Activated CD4-positive, alpha-beta T cell treated with anti-CD3 and anti-CD28 coated beads, Interleukin-2, amount 50 U/mL, for 16 hours (primary cell): ENCODE data around the gene OCA2.
A peak's percentile ranks its signal among the peaks of the same experiment; 100 is the strongest.

Experiments used
- DNase-seq: peaks from one replicate; pipeline ENCODE4 v3.0.0-alpha.2; 2020

Gene OCA2

DNA sequence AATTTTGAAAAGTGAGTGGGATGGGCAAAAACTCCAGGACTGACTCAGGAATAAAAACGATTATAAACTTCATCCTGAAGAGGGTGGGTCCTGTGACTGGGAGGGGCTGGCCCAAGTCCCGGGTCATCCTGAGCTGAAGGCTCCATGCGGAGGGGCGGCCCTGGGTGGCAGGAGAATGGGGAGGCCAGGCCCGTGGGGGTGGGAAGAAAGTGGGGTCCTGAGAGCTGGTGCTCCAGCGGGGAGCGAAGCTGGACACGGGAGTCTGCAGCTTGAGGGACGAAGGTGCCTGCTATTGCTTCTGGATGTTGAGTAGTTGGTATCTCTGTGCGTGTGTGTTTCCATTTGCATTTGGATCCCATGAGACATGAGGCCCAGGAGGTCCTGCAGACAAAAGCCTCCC is 4.7 kb upstream of the OCA2 start:
- DNase-seq: no peak

DNA sequence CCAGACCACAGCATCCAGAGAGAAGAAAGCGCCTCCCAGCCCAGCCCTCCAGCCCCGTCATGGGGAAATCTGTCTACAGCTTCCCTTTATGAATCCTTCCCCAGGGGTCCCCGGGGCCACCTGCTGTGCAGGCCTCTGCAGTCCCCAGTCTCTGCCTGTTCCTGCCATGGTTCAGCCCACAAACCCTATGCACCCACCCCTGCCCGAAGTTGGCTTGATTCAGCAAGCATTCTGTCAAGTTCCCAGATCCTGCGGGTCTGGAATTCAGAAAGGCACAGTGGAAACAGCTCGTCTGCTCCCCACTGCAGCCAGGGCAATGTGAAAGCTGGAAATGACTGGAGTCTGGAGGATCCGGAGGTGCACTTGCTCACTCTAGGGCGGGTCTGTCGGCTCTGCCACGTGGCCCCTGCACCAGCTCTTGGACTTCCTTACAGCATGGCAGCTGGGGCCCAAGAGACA is 2.9 kb upstream of the OCA2 start:
- DNase-seq: no peak

DNA sequence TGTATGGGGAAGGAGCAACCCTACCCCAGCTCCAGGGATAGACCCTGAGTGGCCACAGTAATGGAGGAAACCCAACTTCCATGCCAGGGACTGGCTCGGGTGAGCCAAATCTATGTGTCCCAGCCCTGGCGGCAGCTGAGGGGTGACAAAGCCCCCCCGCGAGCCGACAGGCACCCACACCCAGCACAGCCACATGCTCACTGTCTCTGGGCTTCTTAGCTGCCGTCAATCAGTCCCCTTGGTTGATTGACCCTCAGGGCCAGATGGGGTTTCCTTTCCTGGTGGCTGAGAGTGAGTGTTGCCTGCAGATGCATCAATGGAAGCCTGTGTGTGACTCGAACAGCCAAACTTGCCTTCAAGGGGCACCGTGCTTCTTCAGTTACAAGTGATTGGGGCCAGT is 2.1 kb upstream of the OCA2 start:
- no peak for DNase-seq

DNA sequence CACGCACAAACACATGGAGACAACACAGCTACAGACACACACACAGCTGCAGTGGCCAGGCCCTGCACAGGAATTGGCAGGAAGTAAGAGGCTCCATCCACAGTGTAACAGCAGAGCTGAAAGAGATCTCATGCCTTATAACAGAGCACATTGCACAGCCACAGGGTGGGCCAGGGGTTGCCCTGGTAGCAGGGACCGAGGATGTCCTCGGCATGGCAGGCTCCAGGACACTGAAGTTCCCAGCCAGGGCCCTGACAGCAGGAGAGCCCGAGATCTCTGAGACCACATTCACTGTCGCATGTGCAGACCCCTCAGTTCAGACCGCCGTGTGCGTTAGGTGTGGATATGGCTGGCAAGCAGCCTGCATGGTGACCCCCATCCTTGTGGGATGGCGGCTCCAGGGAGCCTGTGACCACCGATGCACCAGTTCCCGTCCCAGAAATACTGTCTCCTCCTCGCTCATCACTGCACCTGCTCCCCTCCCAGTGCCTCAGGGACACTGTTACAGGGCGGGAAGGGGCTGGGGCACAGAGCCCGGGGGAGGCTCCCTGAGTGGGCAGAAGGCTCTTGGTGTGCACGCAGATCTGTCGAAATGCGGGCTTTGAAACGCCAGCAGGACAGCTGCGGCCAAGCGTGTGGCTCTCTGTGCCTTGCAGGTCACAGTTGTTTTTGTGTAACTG is 1.5 kb upstream of the OCA2 start:
- no peak for DNase-seq

DNA sequence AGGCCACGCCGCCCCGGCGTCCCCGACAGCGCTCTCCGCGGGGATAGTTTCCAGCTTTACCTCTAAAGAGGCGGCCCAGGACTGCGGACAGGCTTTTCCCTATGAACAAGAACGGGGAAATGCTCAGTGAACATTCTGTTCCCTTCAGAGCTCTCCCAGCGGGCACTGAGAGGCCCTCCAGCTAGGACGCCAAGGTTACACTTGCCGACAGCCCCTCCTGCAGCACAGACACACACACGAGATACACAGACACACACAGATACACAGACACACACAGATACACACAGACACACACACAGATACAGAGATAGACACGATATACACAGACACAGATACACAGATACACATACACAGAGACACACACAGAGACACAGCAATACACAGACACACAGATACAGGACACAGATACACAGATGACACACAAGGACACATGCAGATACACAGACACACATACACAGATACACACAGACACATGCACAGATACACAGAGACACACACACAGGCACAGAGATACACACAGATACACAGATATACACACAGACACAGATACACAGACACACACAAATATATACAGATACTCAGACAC is 533 bp upstream of the OCA2 start:
- no peak for DNase-seq

DNA sequence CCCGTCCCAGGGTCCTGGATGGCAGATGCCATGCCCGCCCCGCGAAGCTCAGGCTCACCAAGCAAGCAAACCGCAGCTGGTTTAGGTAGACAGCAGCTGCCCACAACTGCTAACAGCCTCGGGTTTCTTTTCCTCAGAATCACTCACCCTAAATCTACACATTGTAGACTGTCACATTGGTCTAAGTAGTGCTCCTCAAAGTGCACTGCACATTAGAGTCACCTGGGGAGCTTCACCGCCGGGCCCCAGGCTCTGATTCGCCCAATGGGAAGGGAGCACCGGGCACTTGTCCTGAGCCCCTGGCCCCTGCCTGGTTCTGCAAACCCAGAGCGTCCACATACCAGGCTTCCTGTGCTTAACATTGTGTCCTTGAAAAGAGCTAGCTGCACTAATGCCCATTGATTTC is 752 bp downstream of the OCA2 start:
- no peak for DNase-seq

DNA sequence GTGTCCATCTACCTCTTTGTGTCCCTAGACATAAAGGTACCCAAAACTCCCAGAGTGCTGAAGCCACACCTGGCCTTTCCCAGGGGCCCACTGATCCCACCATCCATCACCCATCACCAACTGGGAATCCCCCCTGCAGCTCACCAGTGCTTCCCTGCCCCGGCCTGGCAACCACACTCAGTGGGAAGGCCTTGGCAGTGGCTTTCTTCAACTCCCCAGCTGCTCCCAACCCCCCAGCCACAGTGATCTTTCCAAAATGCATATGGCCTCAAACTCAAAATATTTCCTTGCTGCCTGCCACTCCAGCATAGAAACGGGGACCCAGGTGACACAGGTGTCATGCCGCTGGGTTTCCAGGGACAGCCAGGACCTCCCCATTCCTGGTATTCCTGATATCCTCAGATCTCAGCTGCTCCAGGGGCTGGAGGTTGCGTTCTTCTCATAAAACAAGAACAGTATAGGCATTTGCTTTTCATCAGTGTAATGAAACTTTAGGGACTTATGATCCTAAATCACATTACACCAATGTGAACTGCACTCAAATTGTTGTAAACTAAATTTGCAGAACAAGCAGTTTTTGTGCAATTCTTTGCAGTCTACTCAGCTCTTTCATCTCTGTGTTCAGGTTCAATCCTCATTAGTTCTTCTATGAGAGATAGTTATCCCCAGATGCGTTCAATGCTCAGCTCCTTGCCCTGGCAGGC is 1.3 kb downstream of the OCA2 start:
- DNase-seq: no peak

DNA sequence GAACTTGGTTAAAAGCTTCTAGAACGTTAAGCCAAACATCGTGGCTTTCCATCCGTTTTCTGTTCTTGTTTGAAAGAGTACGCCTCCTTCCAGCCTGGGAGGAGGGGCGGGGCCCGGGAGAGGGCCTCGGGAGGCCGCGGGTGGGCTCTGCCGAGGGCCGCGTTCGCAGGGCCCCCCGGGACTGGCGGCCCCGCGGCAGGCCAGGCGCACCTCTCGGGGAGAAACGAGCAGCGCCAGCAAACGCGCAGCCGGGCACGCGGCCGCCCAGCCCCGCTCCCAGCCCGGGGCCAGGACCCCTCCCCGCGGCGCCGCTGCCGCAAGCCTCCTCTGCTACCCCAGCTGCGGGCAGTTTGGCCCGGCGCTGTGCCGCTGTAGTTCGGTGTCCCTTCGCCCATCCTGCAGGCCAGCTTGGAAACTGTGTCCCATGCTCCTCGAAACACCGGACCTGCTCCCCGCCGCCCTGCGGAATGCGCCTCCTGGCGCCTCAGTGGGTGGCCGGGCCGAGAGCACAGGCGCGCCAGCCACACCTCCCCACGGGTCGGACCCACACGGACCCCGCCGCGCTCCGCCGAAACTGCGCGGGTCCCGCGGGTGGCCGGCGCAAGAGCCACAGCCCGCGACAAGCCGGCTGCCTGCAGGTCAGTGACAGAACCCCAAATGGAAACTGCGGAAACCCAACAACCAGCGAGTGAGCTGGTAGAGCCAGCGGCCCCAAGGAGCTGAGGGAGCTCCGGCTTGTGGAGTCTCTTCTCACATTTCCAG is 2.3 kb downstream of the OCA2 start:
- DNase-seq: no peak

DNA sequence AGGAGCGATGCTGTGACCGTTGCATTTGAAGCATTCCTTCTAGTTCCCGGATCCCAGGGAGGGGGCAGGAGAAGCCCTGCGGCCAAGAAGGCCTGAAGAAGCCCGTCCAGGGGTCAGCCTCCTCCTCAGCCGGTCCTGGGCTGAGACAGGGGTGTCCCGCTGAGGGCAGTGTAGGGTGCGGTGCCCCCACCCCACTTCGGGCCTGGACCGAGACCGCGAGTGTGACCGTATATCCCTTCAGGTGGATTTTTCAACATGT is 2.8 kb downstream of the OCA2 start:
- DNase-seq: no peak

DNA sequence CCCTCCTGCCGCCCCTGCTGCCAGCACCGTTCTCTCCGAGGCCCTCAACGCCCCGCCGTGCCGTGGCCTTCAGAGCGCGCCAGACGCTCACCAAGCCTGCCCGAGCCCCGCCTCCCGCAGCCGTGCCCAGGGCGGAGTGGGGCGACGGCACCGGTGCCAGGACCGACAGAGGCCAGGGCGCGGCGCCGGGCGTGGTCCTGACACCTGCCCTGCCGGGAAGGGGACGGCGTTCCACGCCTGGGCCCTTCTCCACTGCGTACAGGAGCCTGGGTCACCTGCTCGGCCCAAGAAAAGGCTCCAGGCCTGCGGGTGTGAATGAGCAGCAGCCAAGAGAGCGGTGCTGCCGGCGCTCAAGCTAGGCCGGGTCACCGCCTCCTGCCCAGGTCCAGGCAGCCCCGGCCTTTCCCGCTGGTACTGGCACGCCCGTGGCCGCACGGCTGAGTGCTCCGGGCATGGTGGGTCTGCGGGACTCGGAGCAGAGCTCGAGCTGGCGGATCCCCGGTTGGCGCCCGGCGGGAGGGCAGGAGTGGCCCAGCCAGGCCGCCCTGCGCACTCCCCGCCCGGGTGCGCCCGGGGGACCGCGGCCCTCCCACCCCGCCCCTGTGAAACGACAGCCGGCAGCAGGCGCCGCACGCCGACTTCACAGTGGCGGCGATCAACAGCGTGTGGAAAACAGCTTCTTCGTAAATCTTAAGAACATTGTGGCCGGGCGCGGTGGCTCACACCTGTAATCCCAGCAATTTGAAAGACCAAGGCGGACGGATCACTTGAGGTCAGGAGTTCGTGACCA is 4.2 kb downstream of the OCA2 start:
- DNase-seq: no peak

DNA sequence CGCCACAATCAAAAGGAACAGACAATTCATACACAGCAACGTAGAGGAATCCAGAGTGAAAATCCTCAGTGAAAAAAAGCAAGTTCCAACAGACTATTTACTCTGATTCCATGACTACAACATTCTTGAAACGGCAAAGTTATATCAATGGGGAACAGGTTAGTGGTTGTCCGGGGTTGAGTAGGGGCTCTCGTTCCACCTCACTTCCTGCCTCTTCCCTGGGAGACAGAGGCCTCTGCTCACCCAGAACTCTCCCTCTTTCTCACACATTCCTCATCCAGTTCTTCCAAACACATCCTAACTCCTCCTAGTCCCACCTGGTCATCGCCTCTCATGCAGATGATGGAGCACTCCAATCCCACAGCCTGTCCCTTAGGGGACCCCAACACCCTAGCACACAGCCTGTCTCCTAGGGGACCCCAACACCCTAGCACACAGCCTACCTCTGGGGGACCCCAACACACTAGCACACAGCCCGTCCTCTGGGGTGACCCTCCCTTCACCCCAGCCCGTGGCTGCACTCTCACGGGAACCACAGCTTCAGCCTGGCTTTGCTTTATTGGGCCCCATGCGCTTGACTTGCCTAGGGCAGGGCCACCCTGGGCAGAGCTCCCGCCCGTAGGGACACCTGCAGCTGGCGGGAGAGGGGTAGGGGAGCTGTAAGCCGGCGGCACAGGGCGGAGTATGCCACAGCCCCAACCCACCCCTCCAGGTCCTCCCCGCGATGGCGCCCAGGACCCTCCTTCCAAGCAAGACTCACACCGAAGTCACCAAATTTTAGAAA is 5.2 kb downstream of the OCA2 start:
- DNase-seq: no peak

DNA sequence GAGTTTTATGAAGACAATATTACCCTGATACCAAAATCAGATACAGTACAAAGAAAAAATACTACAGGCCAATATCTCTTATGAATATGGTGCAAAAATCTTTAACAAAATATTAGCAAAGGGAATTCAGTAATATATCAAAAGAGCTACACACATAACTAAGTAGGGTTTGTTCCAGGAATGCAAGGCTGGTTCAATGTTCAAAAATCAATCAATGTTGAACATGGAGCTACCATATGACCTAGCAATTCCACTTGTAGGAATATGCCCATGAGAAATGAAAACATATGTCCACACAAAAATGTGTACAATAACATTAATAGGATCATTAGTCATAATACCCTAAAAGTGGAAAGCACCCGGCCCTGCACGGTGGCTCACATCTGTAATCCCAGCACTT is 7.8 kb downstream of the OCA2 start:
- no peak for DNase-seq

DNA sequence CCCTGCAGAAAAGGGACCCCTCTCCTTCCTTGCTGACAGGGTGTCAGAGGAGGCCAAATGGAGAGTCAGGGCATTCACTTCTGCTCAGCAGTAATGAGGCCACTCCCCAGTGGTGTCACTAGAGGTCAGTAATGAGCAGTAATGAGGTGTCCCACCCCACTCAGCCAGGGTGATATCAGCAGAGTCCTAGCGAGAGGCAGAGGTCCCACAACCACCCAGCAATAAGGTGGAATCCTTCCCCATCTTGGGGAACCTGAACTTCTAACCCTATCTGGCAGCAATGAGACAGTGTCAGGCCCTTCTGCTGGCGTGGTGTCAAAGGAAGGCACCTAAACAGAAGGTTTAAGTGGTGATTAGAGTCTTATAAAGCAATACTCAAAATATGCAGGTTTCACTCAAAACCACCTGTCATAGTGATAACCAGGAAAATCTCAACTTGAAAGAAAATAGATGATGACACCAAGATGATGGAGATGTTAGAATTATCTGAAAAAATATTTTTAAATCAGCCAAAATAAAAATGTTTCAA is 12.9 kb downstream of the OCA2 start:
- peak; percentile 70 for DNase-seq

DNA sequence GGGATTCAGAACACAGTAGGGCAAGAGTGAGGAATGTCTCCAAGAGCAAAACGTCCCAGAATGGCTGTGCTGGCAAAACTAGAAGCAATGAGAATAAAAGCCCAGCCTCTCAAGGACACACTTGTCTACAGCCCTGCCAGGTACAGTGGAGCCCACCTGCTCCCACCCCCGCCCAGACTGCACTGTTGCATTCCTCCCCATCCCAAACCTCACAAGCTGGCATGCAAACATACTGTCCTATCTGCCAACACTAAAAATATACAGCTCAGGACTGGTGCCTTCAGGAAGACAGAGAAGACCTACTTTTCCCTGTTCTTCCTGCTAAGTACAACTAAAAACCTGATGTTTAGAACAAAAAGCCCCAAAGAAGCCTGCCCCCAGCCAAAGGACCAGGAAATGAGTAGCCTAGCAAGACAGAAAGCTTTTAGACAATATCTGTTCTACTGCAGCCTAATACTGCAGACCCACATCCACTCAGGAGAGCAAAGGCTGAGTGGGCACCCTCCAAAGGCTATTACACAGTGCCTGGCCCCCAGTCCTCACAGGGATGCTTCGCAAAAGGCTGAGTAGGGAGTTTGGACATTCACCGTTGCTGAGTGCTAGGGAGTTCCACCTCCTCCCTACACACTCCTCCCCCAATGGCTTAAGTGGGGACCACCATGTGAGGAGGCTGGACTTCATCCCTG is 13.5 kb downstream of the OCA2 start:
- no peak for DNase-seq

DNA sequence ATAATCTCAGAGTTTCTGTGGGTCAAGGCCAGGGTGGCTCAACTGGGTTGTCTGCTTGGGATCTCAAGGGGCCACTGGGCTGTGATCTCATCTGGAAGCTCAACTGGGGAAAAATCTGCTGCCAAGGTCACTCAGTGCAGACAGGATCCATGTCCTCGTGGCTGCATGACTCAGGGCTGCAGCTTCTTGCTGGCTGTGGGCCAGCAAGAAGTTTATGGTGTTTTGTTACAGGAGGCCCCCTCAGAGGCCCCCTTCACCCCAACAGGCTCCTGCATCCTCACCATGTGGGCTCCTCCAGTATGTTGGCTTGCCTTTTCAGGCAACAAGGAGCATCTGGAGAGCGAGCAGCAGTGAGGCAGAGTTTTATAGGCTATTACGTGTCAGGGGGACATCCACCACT is 14.6 kb downstream of the OCA2 start:
- no peak for DNase-seq

DNA sequence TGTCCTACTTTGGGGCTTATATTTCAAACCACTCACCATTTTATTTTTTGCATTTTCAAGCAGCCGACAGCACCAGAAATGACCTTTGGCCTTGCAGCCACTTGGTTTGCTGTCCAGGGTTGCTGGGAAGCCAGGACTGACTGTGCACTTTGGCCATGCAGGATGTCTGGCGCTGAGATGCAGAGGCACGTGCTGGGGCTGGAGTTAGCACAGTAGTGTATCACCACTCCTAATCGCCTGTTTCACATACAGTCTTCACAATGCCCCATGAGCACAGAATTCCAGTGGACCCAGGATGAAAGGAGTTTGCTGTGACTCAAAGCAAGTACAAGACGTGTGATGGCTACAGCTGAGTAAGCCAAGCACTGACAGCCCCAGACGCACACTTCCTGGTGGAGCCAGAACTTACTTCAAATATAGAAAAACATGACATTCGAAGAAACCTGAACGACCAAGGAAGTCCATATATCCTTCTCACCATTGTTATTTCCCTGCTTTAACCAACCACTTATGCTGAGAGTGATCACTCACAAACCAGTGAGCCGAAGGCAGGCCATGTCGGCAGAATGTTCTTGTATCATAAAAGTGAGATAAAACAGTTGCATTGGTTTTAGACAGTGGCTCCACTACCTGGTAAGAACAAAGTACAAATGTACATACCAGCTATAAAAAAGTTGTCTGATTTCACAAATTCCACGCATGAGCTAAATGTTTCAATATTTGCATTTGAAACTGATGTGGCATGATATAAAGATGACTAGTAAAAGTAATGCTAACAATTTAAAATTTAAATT is 16.0 kb downstream of the OCA2 start:
- no peak for DNase-seq

DNA sequence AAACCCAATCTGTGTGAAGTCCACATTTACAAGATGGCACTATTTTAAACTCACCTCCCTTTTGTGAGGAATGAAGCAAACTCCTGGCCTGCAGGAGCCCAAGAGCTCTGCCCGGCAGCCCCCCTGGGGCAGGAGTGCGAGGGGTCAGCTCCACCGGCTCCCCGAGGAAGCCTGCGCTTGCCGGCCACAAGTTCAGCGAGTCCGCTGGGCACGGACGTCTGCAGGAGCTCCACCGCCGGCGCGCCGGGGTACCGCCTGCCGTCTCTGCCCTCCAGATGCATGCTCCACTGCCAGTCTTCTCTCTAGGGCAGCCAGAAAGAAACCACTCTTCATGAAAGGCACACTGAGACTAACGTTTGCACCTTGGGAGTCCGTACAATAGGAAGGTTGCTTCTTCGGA is 17.5 kb downstream of the OCA2 start:
- no peak for DNase-seq

DNA sequence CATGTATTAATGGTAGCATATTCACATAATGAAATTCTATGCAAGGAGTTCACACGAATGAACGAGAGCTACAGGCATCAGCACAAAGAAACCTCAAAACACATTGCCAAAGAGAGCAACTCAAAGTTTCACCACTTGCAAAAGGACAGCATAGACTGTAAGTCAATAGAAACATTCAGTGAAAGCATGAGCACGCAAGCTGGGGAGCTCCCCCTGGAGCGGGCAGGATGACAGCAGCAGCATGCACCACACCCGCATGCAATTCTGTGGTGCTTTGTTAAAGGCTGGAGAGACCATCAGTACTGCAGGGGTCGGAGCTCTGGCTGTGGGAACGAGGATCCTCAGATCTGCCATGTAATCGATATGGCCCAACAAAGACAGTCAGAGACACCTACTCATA is 18.7 kb downstream of the OCA2 start:
- no peak for DNase-seq

DNA sequence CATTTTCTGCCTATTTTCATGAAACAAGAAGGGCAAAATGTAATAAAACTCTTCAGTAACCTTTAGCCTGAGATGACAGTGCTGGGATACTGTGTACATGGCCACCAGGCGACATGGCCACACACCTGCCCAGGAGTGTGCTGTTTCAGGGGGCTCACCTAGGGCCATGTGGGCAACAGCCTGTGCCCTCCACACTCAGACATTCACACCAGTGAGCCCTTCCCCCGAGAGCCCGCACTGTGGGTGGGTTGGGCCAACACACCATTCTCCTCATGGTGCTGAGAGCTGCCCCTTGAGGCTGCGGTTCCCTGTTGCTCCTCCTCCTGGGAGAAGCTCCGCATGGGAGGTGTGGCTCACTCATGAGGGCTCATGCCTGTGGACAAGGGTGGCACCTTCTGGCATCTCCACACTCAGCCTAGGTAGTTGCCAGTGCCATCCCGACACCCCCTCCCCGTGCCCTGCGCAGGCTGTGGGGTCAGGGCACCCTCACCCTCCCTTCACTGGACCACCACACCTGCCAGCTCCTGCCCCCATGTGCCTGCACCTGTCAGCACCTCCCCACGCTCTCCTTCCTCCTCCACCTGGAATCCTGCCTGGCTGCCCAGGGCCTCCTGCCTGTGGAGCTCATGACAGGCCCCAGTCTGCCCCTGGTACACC is 19.7 kb downstream of the OCA2 start:
- no peak for DNase-seq

DNA sequence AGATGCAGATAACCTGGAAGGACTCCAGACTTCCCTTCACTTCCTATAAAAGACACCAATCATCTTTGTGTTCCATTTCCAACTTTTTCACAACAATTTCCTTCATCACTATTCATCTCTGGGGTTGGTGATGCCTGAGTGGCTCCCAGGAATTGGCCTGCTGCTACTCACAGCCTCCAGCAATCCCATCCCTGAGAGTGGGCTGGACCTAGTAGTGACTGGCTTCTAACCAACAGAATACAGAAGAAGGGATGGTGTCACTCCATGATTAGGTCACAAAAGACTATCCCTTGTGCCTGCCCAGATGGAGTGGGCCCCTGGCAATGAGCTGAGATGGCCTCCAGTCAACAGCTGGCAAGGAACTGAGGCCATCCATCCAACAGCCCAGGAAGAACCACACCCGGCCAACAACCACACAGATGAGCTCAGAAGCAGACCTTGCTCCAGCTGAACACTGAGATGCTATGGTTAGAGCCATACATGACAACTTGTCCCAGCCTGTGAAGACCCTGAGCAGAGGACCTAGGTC is 20.9 kb downstream of the OCA2 start:
- no peak for DNase-seq
